Vagina (tissue), 2 donors: Measurements from ENCODE around the gene GALNTL6. TPM values are rescaled to one million over a fixed set of nuclear protein-coding genes. Genes with fewer than 3 reads are reported as not detected.

Experiments used
- DNase-seq, 2 donors: peaks; one replicate each; pipeline ENCODE4 v3.0.0-alpha.2; 2017; ENCODE audit errors: extremely low spot score in 2 of 2
- H3K27ac ChIP-seq: fragments of 200-600 bp; sonication (generic); one replicate; pipeline ENCODE4 v1.5.1; 2019
- H3K27me3 ChIP-seq: fragments of 200-600 bp; sonication (generic); one replicate; pipeline ENCODE4 v1.5.1; 2019
- H3K36me3 ChIP-seq, 2 donors: fragments of 200-600 bp; sonication (generic); one replicate each; pipeline ENCODE4 v1.5.1; 2017 to 2019
- H3K4me1 ChIP-seq: fragments of 200-600 bp; sonication (generic); one replicate; pipeline ENCODE4 v1.5.1; 2019
- H3K4me3 ChIP-seq, 2 donors: fragments of 200-600 bp; sonication (generic); 1 replicate in 1 of 2; 2 replicates in 1 of 2; pipeline ENCODE4 v1.5.1; 2016 to 2019
- H3K9me3 ChIP-seq: fragments of 200-600 bp; sonication (generic); one replicate; pipeline ENCODE4 v1.5.1; 2019
- POLR2A ChIP-seq, 2 donors: fragments of 450-650 bp; IDR thresholded peaks; one replicate each; pipeline ENCODE4 v1.6.1; 2017; ENCODE audit warnings: antibody characterized with exemption in 2 of 2, mild to moderate bottlenecking in 2 of 2, moderate library complexity in 2 of 2
- POLR2AphosphoS5 ChIP-seq, 2 donors: sonication (generic); formaldehyde crosslinking; IDR thresholded peaks; one replicate each; pipeline ENCODE4 v1.9.0; 2017; ENCODE audit warnings: antibody characterized with exemption in 2 of 2, mild to moderate bottlenecking in 2 of 2, low read depth in 1 of 2; ENCODE audit not compliant: insufficient read depth in 1 of 2
- intact Hi-C: fragments of 100-400 bp; cut with DNase I; formaldehyde crosslinking; loops from one replicate; pipeline ENCODE4 v1.15.1; 2023
- total RNA-seq: library from RNA; depleted of rRNA; stranded (reverse); fragments of >200 nt; gene quantifications from one replicate; pipeline ENCODE4 v1.2.3, GENCODE V29; 2016
- TF ChIP-seq, protein P1 (sequence below), 3 experiments: fragments of 450-650 bp in 2 of 3; fragments of 200-600 bp in 1 of 3; sonication (generic) in 1 of 3; IDR thresholded peaks; one replicate each; pipeline ENCODE4 v1.5.1; 2017 to 2019; ENCODE audit warnings: antibody characterized with exemption in 3 of 3, mild to moderate bottlenecking in 2 of 3, moderate library complexity in 2 of 3

The GALNTL6 gene
- total RNA-seq, 1 donor from 2014 or later: 0.74 TPM

- H3K9me3 ChIP-seq: no peaks in the 10 kb centered on the region
- TF ChIP-seq, protein P1, sequence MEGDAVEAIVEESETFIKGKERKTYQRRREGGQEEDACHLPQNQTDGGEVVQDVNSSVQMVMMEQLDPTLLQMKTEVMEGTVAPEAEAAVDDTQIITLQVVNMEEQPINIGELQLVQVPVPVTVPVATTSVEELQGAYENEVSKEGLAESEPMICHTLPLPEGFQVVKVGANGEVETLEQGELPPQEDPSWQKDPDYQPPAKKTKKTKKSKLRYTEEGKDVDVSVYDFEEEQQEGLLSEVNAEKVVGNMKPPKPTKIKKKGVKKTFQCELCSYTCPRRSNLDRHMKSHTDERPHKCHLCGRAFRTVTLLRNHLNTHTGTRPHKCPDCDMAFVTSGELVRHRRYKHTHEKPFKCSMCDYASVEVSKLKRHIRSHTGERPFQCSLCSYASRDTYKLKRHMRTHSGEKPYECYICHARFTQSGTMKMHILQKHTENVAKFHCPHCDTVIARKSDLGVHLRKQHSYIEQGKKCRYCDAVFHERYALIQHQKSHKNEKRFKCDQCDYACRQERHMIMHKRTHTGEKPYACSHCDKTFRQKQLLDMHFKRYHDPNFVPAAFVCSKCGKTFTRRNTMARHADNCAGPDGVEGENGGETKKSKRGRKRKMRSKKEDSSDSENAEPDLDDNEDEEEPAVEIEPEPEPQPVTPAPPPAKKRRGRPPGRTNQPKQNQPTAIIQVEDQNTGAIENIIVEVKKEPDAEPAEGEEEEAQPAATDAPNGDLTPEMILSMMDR (IDR thresholded peaks at IDR 0.05): no peak
- TF ChIP-seq POLR2AphosphoS5 (IDR thresholded peaks at IDR 0.05; ENCODE audit: insufficient read depth in 1 of 2, low read depth in 1 of 2): no peak
- no peak for TF ChIP-seq POLR2A (IDR thresholded peaks at IDR 0.05)
- no peak overlapping the region for H3K4me3 ChIP-seq
- H3K4me1 ChIP-seq: no peaks in the 10 kb centered on the region
- H3K27ac ChIP-seq: no peak overlapping the region
- intact Hi-C loops: no loop called here
- no peaks in the 10 kb centered on the region for H3K27me3 ChIP-seq
- no peak for DNase-seq
- no peaks in the 10 kb centered on the region for H3K36me3 ChIP-seq
Observed at GRCh38 chr4:172245516-172245915, 432.3 kb downstream of the GALNTL6 start.

GRCh38 chr4:172253409-172253808 lies 440.2 kb downstream of the GALNTL6 start:
- H3K4me3 ChIP-seq: no peak overlapping the region
- no peaks in the 10 kb centered on the region for H3K9me3 ChIP-seq
- TF ChIP-seq, protein P1 (IDR thresholded peaks at IDR 0.05): no peak
- no peak for TF ChIP-seq POLR2AphosphoS5 (IDR thresholded peaks at IDR 0.05; ENCODE audit: insufficient read depth in 1 of 2, low read depth in 1 of 2)
- TF ChIP-seq POLR2A (IDR thresholded peaks at IDR 0.05): no peak
- no peak overlapping the region for H3K27ac ChIP-seq
- no peaks in the 10 kb centered on the region for H3K4me1 ChIP-seq
- no peaks in the 10 kb centered on the region for H3K27me3 ChIP-seq
- no peak for DNase-seq
- H3K36me3 ChIP-seq: no peaks in the 10 kb centered on the region
- intact Hi-C loops: no loop called here

- H3K4me3 ChIP-seq: no peak overlapping the region
- TF ChIP-seq POLR2AphosphoS5 (IDR thresholded peaks at IDR 0.05; ENCODE audit: insufficient read depth in 1 of 2, low read depth in 1 of 2) (no peak), POLR2A (IDR thresholded peaks at IDR 0.05) (no peak)
- TF ChIP-seq, protein P1 (IDR thresholded peaks at IDR 0.05): no peak
- intact Hi-C loops: no loop called here
- no peaks in the 10 kb centered on the region for H3K36me3 ChIP-seq
- no peak overlapping the region for H3K27ac ChIP-seq
- H3K4me1 ChIP-seq: no peaks in the 10 kb centered on the region
- DNase-seq: no peak
- no peaks in the 10 kb centered on the region for H3K27me3 ChIP-seq
- H3K9me3 ChIP-seq: no peaks in the 10 kb centered on the region
Observed at GRCh38 chr4:172256820-172257219, 443.6 kb downstream of the GALNTL6 start.

DNA sequence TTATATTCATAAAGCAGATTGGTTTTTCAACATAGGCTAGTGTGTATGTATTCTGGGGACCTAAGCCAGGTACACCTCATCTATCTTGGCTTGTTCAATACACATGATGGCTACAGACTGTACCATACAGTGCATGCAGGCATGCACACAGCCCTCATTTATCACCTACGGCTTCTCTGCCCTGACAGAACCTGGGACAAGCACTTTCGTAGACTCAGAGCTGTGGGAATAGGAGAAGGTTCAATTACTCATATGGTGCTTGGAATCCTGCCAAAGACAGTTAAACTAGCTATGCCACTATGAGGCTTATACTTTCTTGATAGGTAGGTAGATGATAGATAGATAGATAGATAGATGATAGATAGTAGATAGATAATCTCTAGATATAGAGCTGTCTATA lies 457.2 kb downstream of the GALNTL6 start:
- TF ChIP-seq POLR2A (IDR thresholded peaks at IDR 0.05): no peak
- no peak for TF ChIP-seq POLR2AphosphoS5 (IDR thresholded peaks at IDR 0.05; ENCODE audit: insufficient read depth in 1 of 2, low read depth in 1 of 2)
- TF ChIP-seq, protein P1 (IDR thresholded peaks at IDR 0.05): no peak
- H3K4me1 ChIP-seq: no peaks in the 10 kb centered on the region
- no peaks in the 10 kb centered on the region for H3K27me3 ChIP-seq
- intact Hi-C loops: no loop called here
- no peaks in the 10 kb centered on the region for H3K9me3 ChIP-seq
- no peak overlapping the region for H3K4me3 ChIP-seq
- H3K27ac ChIP-seq: no peak overlapping the region
- no peaks in the 10 kb centered on the region for H3K36me3 ChIP-seq
- DNase-seq: no peak

- no peaks in the 10 kb centered on the region for H3K36me3 ChIP-seq
- intact Hi-C loops: no loop called here
Observed at GRCh38 chr4:172287117-172287516, 473.9 kb downstream of the GALNTL6 start.

More at GRCh38 chr4:172287117-172287516, 473.9 kb downstream of the GALNTL6 start:
- Histone ChIP-seq H3K27me3 (no peaks in the 10 kb centered on the region), H3K9me3 (no peaks in the 10 kb centered on the region), H3K27ac (no peak overlapping the region), H3K4me1 (no peaks in the 10 kb centered on the region), H3K4me3 (no peak overlapping the region)
- DNase-seq: no peak
- TF ChIP-seq POLR2A (IDR thresholded peaks at IDR 0.05) (no peak), POLR2AphosphoS5 (IDR thresholded peaks at IDR 0.05; ENCODE audit: insufficient read depth in 1 of 2, low read depth in 1 of 2) (no peak)
- TF ChIP-seq, protein P1 (IDR thresholded peaks at IDR 0.05): no peak
